SK-N-SH treated with all-trans-retinoic acid at 6 μM for 48 hours (cell line): ENCODE results near the gene NPBWR2.

Experiments used
- ATAC-seq: fragments of 200-7000 bp; cut with Tn5 transposase; 3 replicates; pipeline ENCODE4 v1.9.1; 2020; ENCODE audit warnings: mild to moderate bottlenecking, moderate library complexity
- ARNTL ChIP-seq: fragments of 450-650 bp; formaldehyde crosslinking; IDR thresholded peaks from 2 replicates; pipeline ENCODE4 v1.5.0; 2020; ENCODE audit warnings: low read depth, mild to moderate bottlenecking, moderate library complexity, borderline replicate concordance
- BACH2 ChIP-seq: fragments of 250-450 bp; sonication (Bioruptor Pico); IDR thresholded peaks from 2 replicates; pipeline ENCODE4 v1.9.0; 2021; ENCODE audit warnings: mild to moderate bottlenecking, borderline replicate concordance
- CSDC2 ChIP-seq: fragments of 250-450 bp; sonication (Bioruptor Pico); IDR thresholded peaks from 2 replicates; pipeline ENCODE4 v1.5.0; 2020; ENCODE audit warnings: mild to moderate bottlenecking, moderate library complexity
- ESRRG ChIP-seq: fragments of 250-450 bp; sonication (Bioruptor Pico); IDR thresholded peaks from 2 replicates; pipeline ENCODE4 v1.6.1; 2021; ENCODE audit warnings: mild to moderate bottlenecking
- GLIS3 ChIP-seq: fragments of 250-450 bp; sonication (Bioruptor Pico); IDR thresholded peaks from 2 replicates; pipeline ENCODE4 v1.5.0; 2020; ENCODE audit warnings: mild to moderate bottlenecking, moderate library complexity
- ISL1 ChIP-seq: fragments of 250-450 bp; sonication (Bioruptor Pico); IDR thresholded peaks from 2 replicates; pipeline ENCODE4 v2.1.2; 2022; ENCODE audit warnings: mild to moderate bottlenecking, moderate library complexity
- OSR1 ChIP-seq: fragments of 250-450 bp; sonication (Bioruptor Pico); IDR thresholded peaks from 2 replicates; pipeline ENCODE4 v1.8.0; 2022; ENCODE audit warnings: moderate library complexity, mild to moderate bottlenecking, inconsistent platforms
- PPARA ChIP-seq: fragments of 250-450 bp; sonication (Bioruptor Pico); IDR thresholded peaks from 2 replicates; pipeline ENCODE4 v1.5.0; 2020; ENCODE audit warnings: mild to moderate bottlenecking, borderline replicate concordance
- RARB ChIP-seq: fragments of 250-450 bp; sonication (Bioruptor Pico); IDR thresholded peaks from 2 replicates; pipeline ENCODE4 v1.8.0; 2021; ENCODE audit warnings: mild to moderate bottlenecking, moderate library complexity
- SNAI2 ChIP-seq: fragments of 250-450 bp; sonication (Bioruptor Pico); IDR thresholded peaks from 2 replicates; pipeline ENCODE4 v1.5.0; 2020; ENCODE audit warnings: mild to moderate bottlenecking, moderate library complexity
- TCF4 ChIP-seq: fragments of 250-450 bp; sonication (Bioruptor Pico); IDR thresholded peaks from 2 replicates; pipeline ENCODE4 v1.8.0; 2021; ENCODE audit warnings: mild to moderate bottlenecking, moderate library complexity, borderline replicate concordance
- TOX ChIP-seq: fragments of 250-450 bp; sonication (Bioruptor Pico); IDR thresholded peaks from 2 replicates; pipeline ENCODE4 v1.8.0; 2021; ENCODE audit warnings: mild to moderate bottlenecking, moderate library complexity, borderline replicate concordance
- ZC3H10 ChIP-seq: fragments of 250-450 bp; sonication (Bioruptor Pico); IDR thresholded peaks from 2 replicates; pipeline ENCODE4 v1.5.1; 2021; ENCODE audit warnings: mild to moderate bottlenecking, moderate library complexity
- ZFP3 ChIP-seq: fragments of 250-450 bp; sonication (Bioruptor Pico); IDR thresholded peaks from 2 replicates; pipeline ENCODE4 v1.5.0; 2020; ENCODE audit warnings: mild to moderate bottlenecking, moderate library complexity
- ZFP30 ChIP-seq: fragments of 450-650 bp; formaldehyde crosslinking; IDR thresholded peaks from 2 replicates; pipeline ENCODE4 v1.5.0; 2022; ENCODE audit warnings: mild to moderate bottlenecking, moderate library complexity
- ZNF565 ChIP-seq: fragments of 450-650 bp; formaldehyde crosslinking; conservative IDR thresholded peaks from 2 replicates; pipeline ENCODE4 v1.5.0; 2020; ENCODE audit warnings: low read depth, mild to moderate bottlenecking, moderate library complexity
- ZNF70 ChIP-seq: fragments of 450-650 bp; formaldehyde crosslinking; IDR thresholded peaks from 2 replicates; pipeline ENCODE4 v1.5.0; 2020; ENCODE audit warnings: mild to moderate bottlenecking, moderate library complexity
- ZNF8 ChIP-seq: fragments of 450-650 bp; formaldehyde crosslinking; IDR thresholded peaks from 2 replicates; pipeline ENCODE4 v1.5.0; 2020; ENCODE audit warnings: mild to moderate bottlenecking, moderate library complexity
- TF ChIP-seq, protein P1 (sequence below): fragments of 250-450 bp; sonication (Bioruptor Pico); IDR thresholded peaks from 2 replicates; pipeline ENCODE4 v1.8.0; 2020; ENCODE audit warnings: mild to moderate bottlenecking, moderate library complexity, borderline replicate concordance
- TF ChIP-seq, protein P2 (sequence below): fragments of 250-450 bp; sonication (Bioruptor Pico); IDR thresholded peaks from 2 replicates; pipeline ENCODE4 v1.5.1; 2020; ENCODE audit warnings: low read depth, mild to moderate bottlenecking, moderate library complexity
- TF ChIP-seq, protein P3 (sequence below): fragments of 250-450 bp; sonication (Bioruptor Pico); IDR thresholded peaks from 2 replicates; pipeline ENCODE4 v1.5.1; 2021; ENCODE audit warnings: mild to moderate bottlenecking, moderate library complexity

The NPBWR2 gene

DNA sequence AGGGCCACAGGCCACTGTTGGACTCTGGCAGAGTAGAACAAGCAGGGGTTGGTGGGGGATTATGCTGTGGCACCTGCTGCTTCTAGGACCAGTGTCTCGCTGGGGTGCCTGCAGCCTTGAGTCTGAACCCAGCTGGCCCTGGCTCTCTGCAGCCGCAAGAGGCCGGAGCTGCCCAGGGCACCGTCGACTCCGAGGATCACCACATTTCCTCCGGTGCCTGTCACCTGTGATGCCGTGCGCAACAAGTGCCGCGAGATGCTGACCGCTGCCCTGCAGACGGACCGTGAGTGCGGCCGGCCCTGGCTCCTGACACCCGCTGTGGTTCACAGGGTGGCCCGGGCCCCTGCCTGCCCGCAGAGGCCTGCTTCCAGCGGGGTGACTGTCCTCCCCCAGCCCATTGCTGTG lies 38.2 kb downstream of the NPBWR2 start:
- TF ChIP-seq SNAI2, result no peak
- TF ChIP-seq TOX (CRISPR knock-in tag), result no peak
- TF ChIP-seq, protein P1, sequence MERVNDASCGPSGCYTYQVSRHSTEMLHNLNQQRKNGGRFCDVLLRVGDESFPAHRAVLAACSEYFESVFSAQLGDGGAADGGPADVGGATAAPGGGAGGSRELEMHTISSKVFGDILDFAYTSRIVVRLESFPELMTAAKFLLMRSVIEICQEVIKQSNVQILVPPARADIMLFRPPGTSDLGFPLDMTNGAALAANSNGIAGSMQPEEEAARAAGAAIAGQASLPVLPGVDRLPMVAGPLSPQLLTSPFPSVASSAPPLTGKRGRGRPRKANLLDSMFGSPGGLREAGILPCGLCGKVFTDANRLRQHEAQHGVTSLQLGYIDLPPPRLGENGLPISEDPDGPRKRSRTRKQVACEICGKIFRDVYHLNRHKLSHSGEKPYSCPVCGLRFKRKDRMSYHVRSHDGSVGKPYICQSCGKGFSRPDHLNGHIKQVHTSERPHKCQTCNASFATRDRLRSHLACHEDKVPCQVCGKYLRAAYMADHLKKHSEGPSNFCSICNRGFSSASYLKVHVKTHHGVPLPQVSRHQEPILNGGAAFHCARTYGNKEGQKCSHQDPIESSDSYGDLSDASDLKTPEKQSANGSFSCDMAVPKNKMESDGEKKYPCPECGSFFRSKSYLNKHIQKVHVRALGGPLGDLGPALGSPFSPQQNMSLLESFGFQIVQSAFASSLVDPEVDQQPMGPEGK (CRISPR knock-in tag), result no peak
- TF ChIP-seq ZNF565 (CRISPR knock-in tag), result no peak
- TF ChIP-seq CSDC2 (CRISPR knock-in tag), result no peak
- TF ChIP-seq OSR1 (CRISPR knock-in tag), result no peak
- no peak for TF ChIP-seq RARB (CRISPR knock-in tag)
- TF ChIP-seq ESRRG (CRISPR knock-in tag), result no peak
- TF ChIP-seq, all 23 proteins: peak for 0
- no peak for ATAC-seq

DNA sequence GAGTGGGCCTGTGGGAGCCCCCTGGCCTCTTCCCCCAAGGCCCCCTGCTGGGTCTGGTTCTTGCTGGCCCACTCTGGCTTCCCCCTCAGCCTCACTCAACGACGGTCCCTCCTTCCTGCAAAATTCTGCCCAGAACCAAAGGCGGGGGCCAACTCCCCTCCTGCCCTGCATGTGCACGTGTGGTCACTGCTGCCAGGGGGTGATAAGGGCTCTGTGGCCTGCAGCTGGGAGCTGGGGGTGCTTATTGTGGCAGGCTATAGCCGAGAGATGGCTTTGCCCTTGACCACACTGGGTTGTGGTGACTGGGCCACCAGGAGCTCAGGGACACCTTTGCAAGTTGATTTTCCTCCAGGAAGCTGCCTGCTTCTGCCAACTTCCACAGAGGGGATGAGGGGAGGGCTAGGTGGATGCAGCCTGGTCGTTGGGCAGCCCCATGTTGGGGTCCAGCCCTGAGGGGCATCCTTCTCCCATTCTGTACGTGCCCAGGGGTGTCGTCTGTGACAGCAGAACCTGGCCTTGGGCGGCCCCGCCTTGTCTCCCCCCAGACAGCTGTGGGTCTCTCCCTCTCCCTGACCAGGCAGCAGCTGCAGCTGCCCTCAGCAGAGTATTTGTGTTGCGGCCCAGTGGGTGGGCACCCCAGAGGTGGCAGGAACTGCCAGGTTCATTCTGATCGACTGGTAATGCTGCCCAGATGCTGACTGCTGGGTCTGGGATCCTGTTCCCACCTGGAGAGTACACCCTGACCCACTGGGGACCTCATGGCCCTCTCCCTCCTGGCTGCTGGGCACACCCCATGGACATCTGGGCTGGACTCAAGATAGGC lies 38.8 kb downstream of the NPBWR2 start:
- no peak for ATAC-seq
- TF ChIP-seq OSR1 (CRISPR knock-in tag), result no peak
- TF ChIP-seq RARB (CRISPR knock-in tag), result no peak
- TF ChIP-seq, protein P2, sequence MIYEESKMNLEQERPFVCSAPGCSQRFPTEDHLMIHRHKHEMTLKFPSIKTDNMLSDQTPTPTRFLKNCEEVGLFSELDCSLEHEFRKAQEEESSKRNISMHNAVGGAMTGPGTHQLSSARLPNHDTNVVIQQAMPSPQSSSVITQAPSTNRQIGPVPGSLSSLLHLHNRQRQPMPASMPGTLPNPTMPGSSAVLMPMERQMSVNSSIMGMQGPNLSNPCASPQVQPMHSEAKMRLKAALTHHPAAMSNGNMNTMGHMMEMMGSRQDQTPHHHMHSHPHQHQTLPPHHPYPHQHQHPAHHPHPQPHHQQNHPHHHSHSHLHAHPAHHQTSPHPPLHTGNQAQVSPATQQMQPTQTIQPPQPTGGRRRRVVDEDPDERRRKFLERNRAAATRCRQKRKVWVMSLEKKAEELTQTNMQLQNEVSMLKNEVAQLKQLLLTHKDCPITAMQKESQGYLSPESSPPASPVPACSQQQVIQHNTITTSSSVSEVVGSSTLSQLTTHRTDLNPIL (CRISPR knock-in tag), result no peak
- no peak for TF ChIP-seq TCF4 (CRISPR knock-in tag)
- TF ChIP-seq, protein P3, sequence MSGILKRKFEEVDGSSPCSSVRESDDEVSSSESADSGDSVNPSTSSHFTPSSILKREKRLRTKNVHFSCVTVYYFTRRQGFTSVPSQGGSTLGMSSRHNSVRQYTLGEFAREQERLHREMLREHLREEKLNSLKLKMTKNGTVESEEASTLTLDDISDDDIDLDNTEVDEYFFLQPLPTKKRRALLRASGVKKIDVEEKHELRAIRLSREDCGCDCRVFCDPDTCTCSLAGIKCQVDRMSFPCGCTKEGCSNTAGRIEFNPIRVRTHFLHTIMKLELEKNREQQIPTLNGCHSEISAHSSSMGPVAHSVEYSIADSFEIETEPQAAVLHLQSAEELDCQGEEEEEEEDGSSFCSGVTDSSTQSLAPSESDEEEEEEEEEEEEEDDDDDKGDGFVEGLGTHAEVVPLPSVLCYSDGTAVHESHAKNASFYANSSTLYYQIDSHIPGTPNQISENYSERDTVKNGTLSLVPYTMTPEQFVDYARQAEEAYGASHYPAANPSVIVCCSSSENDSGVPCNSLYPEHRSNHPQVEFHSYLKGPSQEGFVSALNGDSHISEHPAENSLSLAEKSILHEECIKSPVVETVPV (CRISPR knock-in tag), result no peak
- TF ChIP-seq PPARA (CRISPR knock-in tag), result no peak
- TF ChIP-seq ZNF70 (CRISPR knock-in tag), result no peak
- TF ChIP-seq ARNTL (CRISPR knock-in tag), result no peak
- TF ChIP-seq ZNF565 (CRISPR knock-in tag), result no peak
- no peak for TF ChIP-seq TOX (CRISPR knock-in tag)
- TF ChIP-seq BACH2 (CRISPR knock-in tag), result no peak
- TF ChIP-seq ZFP3 (CRISPR knock-in tag), result no peak
- no peak for TF ChIP-seq ESRRG (CRISPR knock-in tag)
- TF ChIP-seq, protein P1 (CRISPR knock-in tag), result no peak
- TF ChIP-seq CSDC2 (CRISPR knock-in tag), result no peak
- TF ChIP-seq ZNF8 (CRISPR knock-in tag), result no peak
- TF ChIP-seq ZFP30 (CRISPR knock-in tag), result no peak
- TF ChIP-seq ISL1 (CRISPR knock-in tag), result no peak
- no peak for TF ChIP-seq SNAI2
- no peak for TF ChIP-seq GLIS3

DNA sequence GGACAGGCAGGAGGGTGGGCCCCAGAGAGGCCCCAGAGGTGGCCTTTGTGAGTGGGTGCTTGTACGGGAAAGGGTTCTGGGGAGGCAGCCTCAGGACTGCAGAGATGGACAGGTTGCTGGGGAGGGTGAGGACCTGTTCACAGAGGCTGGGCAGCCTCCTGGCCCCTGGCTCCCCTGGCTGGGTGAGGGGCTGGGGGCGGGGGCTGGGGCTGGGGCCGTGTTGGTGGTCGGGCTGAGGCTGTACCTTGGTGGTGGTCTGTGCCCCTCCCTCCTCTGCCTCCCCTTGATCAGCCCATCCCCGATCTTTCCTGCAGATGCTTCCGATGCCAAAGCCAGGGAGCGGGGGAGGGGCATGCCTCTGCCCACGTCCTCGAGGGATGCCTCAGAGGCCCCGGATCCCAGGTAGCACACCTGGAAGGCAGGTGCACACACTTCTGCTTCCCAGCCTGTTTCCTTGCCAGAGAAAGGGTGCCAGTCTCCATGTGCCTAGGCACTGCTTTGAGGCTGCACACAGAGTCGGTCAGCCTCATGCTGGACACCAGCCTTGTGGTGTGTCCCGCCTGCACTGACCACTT lies 39.5 kb downstream of the NPBWR2 start:
- TF ChIP-seq TCF4 (CRISPR knock-in tag), result no peak
- TF ChIP-seq ARNTL (CRISPR knock-in tag), result no peak
- TF ChIP-seq ZNF565 (CRISPR knock-in tag), result no peak
- TF ChIP-seq SNAI2, result no peak
- no peak for TF ChIP-seq OSR1 (CRISPR knock-in tag)
- TF ChIP-seq, protein P2 (CRISPR knock-in tag), result no peak
- TF ChIP-seq BACH2 (CRISPR knock-in tag), result no peak
- TF ChIP-seq CSDC2 (CRISPR knock-in tag), result no peak
- no peak for TF ChIP-seq RARB (CRISPR knock-in tag)
- TF ChIP-seq TOX (CRISPR knock-in tag), result no peak
- TF ChIP-seq ZC3H10 (CRISPR knock-in tag), result no peak
- TF ChIP-seq GLIS3, result no peak
- ATAC-seq, result no peak
